ENCODE measurements around the gene TCEA3. TPM values are rescaled to one million over a fixed set of nuclear protein-coding genes. Genes with fewer than 3 reads are reported as not detected.

Gene TCEA3
- total and polyA plus RNA-seq, 2 experiments from 2014 or later: not detected

- no peak for ATAC-seq
- TF ChIP-seq JUNB (IDR thresholded peaks at IDR 0.05; ENCODE audit: unreplicated experiment) (no peak), NANOG (IDR thresholded peaks at IDR 0.05; ENCODE audit: borderline replicate concordance) (no peak), CREB1 (CRISPR knock-in tag; IDR thresholded peaks at IDR 0.05; ENCODE audit: low read depth) (no peak), ETS1 (IDR thresholded peaks at IDR 0.05) (no peak), REST (IDR thresholded peaks at IDR 0.05; ENCODE audit: unreplicated experiment) (no peak), EZH2 (IDR thresholded peaks at IDR 0.05; ENCODE audit: low read depth, unreplicated experiment) (no peak), CTCF (conservative IDR thresholded peaks at IDR 0.05; ENCODE audit: low read depth in 2 of 2) (no peak), ZNF114 (CRISPR knock-in tag; IDR thresholded peaks at IDR 0.05) (no peak), POLR2AphosphoS5 (IDR thresholded peaks at IDR 0.05; ENCODE audit: low read depth) (no peak), EZH2phosphoT487 (IDR thresholded peaks at IDR 0.05; ENCODE audit: unreplicated experiment) (no peak), ZNF331 (CRISPR knock-in tag; IDR thresholded peaks at IDR 0.05; ENCODE audit: low read depth) (no peak)
- TF ChIP-seq, protein P1, sequence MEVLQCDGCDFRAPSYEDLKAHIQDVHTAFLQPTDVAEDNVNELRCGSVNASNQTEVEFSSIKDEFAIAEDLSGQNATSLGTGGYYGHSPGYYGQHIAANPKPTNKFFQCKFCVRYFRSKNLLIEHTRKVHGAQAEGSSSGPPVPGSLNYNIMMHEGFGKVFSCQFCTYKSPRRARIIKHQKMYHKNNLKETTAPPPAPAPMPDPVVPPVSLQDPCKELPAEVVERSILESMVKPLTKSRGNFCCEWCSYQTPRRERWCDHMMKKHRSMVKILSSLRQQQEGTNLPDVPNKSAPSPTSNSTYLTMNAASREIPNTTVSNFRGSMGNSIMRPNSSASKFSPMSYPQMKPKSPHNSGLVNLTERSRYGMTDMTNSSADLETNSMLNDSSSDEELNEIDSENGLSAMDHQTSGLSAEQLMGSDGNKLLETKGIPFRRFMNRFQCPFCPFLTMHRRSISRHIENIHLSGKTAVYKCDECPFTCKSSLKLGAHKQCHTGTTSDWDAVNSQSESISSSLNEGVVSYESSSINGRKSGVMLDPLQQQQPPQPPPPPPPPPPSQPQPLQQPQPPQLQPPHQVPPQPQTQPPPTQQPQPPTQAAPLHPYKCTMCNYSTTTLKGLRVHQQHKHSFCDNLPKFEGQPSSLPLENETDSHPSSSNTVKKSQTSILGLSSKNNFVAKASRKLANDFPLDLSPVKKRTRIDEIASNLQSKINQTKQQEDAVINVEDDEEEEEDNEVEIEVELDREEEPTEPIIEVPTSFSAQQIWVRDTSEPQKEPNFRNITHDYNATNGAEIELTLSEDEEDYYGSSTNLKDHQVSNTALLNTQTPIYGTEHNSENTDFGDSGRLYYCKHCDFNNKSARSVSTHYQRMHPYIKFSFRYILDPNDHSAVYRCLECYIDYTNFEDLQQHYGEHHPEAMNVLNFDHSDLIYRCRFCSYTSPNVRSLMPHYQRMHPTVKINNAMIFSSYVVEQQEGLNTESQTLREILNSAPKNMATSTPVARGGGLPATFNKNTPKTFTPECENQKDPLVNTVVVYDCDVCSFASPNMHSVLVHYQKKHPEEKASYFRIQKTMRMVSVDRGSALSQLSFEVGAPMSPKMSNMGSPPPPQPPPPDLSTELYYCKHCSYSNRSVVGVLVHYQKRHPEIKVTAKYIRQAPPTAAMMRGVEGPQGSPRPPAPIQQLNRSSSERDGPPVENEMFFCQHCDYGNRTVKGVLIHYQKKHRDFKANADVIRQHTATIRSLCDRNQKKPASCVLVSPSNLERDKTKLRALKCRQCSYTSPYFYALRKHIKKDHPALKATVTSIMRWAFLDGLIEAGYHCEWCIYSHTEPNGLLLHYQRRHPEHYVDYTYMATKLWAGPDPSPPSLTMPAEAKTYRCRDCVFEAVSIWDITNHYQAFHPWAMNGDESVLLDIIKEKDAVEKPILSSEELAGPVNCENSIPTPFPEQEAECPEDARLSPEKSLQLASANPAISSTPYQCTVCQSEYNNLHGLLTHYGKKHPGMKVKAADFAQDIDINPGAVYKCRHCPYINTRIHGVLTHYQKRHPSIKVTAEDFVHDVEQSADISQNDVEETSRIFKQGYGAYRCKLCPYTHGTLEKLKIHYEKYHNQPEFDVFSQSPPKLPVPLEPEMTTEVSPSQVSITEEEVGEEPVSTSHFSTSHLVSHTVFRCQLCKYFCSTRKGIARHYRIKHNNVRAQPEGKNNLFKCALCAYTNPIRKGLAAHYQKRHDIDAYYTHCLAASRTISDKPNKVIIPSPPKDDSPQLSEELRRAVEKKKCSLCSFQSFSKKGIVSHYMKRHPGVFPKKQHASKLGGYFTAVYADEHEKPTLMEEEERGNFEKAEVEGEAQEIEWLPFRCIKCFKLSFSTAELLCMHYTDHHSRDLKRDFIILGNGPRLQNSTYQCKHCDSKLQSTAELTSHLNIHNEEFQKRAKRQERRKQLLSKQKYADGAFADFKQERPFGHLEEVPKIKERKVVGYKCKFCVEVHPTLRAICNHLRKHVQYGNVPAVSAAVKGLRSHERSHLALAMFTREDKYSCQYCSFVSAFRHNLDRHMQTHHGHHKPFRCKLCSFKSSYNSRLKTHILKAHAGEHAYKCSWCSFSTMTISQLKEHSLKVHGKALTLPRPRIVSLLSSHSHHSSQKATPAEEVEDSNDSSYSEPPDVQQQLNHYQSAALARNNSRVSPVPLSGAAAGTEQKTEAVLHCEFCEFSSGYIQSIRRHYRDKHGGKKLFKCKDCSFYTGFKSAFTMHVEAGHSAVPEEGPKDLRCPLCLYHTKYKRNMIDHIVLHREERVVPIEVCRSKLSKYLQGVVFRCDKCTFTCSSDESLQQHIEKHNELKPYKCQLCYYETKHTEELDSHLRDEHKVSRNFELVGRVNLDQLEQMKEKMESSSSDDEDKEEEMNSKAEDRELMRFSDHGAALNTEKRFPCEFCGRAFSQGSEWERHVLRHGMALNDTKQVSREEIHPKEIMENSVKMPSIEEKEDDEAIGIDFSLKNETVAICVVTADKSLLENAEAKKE (CRISPR knock-in tag; IDR thresholded peaks at IDR 0.05): no peak
- Histone ChIP-seq H3K4me2 (no peak overlapping the region), H3K36me3 (ENCODE audit: insufficient read depth) (peaks cover 12% of the 10 kb centered on the region), H3K27ac (ENCODE audit: low read depth) (no peak overlapping the region), H4K20me1 (replicated peaks; ENCODE audit: insufficient read depth) (peaks cover 34% of the 10 kb centered on the region), H3K27me3 (ENCODE audit: insufficient read depth) (peaks cover 98% of the 10 kb centered on the region), H3K4me1 (ENCODE audit: insufficient read depth) (no peaks in the 10 kb centered on the region), H3K9me2 (ENCODE audit: insufficient read depth) (no peaks in the 10 kb centered on the region), H2AFZ (no peak overlapping the region), H3K4me3 (no peak overlapping the region), H3F3A (replicated peaks; ENCODE audit: low read depth) (0 out of 2 replicates have a peak, but pooled peaks cover 3% of the 10 kb centered on the region), H3K79me2 (replicated peaks; ENCODE audit: insufficient read depth) (no peaks in the 10 kb centered on the region)
- Mint-ChIP-seq H3K4me1 (no peaks in the 10 kb centered on the region), H3K27ac (no peak overlapping the region), H3K9me3 (peaks cover 31% of the 10 kb centered on the region), H3K27me3 (ENCODE audit: insufficient read depth, low read depth, poor library complexity) (peaks cover 100% of the 10 kb centered on the region), H3K4me3 (no peak overlapping the region), H3K36me3 (ENCODE audit: low read depth) (peaks cover 23% of the 10 kb centered on the region)
- DNase-seq (ENCODE audit: low spot score): no peak
Observed at GRCh38 chr1:23356471-23357137, 67.9 kb downstream of the TCEA3 start.
